ENCODE results near the gene BMF.
"Not testable (repeated sequence)": the region's sequence is repeated elsewhere in the genome, so short reads cannot be mapped to it uniquely, and the experiment has no call there.

DNA sequence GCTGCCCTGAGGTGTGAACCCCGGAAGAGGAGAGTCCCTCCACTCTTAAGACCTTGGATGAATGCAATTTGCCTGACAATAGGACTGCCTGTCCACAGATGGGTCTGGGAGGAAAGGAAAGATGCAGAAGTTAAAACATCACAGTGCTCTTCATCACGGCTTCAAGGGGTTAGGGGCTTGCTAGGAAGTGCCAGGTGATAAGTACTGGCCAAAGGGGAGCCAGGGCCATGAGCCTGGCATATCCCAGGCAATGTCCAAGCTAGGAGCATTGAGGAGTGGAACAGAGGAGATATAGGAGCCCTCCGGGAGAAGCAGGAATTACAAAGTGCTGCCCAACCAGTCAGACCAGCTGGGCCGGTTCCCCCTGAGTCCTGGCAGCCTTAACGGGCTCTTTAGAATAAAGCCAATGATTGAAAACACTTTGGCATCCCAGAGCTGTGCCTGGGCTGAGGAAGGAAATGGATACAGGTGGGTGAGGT is 16.2 kb upstream of the BMF start:
- TF ChIP-seq, protein P1, sequence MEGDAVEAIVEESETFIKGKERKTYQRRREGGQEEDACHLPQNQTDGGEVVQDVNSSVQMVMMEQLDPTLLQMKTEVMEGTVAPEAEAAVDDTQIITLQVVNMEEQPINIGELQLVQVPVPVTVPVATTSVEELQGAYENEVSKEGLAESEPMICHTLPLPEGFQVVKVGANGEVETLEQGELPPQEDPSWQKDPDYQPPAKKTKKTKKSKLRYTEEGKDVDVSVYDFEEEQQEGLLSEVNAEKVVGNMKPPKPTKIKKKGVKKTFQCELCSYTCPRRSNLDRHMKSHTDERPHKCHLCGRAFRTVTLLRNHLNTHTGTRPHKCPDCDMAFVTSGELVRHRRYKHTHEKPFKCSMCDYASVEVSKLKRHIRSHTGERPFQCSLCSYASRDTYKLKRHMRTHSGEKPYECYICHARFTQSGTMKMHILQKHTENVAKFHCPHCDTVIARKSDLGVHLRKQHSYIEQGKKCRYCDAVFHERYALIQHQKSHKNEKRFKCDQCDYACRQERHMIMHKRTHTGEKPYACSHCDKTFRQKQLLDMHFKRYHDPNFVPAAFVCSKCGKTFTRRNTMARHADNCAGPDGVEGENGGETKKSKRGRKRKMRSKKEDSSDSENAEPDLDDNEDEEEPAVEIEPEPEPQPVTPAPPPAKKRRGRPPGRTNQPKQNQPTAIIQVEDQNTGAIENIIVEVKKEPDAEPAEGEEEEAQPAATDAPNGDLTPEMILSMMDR (IDR thresholded peaks at IDR 0.05; ENCODE audit: extremely low read depth in 1 of 2, insufficient read depth in 1 of 2, low read depth in 1 of 2, low read length in 2 of 2), result not testable (repeated sequence)
- TF ChIP-seq POLR2A (IDR thresholded peaks at IDR 0.05; ENCODE audit: low read depth, low read length); POLR2AphosphoS5 (IDR thresholded peaks at IDR 0.05; ENCODE audit: insufficient read depth, low read depth, low read length); EZH2 (IDR thresholded peaks at IDR 0.05; ENCODE audit: borderline replicate concordance, low read depth, low read length, severe bottlenecking); MYC (IDR thresholded peaks at IDR 0.05; ENCODE audit: low read depth, low read length); GATA2 (IDR thresholded peaks at IDR 0.05; ENCODE audit: insufficient read depth, insufficient read length, low read depth, low read length): not testable (repeated sequence)

Data from endothelial cell of umbilical vein (primary cell).